Inferior parietal cortex (tissue), 1 donor: ENCODE results near the gene ELP1.
"Not testable (repeated sequence)": the region's sequence is repeated elsewhere in the genome, so short reads cannot be mapped to it uniquely, and the experiment has no call there.

Source experiments
- DNase-seq: peaks from one replicate; pipeline ENCODE4 v3.0.0-alpha.2; 2016; ENCODE audit errors: extremely low spot score

The ELP1 gene, protein sequence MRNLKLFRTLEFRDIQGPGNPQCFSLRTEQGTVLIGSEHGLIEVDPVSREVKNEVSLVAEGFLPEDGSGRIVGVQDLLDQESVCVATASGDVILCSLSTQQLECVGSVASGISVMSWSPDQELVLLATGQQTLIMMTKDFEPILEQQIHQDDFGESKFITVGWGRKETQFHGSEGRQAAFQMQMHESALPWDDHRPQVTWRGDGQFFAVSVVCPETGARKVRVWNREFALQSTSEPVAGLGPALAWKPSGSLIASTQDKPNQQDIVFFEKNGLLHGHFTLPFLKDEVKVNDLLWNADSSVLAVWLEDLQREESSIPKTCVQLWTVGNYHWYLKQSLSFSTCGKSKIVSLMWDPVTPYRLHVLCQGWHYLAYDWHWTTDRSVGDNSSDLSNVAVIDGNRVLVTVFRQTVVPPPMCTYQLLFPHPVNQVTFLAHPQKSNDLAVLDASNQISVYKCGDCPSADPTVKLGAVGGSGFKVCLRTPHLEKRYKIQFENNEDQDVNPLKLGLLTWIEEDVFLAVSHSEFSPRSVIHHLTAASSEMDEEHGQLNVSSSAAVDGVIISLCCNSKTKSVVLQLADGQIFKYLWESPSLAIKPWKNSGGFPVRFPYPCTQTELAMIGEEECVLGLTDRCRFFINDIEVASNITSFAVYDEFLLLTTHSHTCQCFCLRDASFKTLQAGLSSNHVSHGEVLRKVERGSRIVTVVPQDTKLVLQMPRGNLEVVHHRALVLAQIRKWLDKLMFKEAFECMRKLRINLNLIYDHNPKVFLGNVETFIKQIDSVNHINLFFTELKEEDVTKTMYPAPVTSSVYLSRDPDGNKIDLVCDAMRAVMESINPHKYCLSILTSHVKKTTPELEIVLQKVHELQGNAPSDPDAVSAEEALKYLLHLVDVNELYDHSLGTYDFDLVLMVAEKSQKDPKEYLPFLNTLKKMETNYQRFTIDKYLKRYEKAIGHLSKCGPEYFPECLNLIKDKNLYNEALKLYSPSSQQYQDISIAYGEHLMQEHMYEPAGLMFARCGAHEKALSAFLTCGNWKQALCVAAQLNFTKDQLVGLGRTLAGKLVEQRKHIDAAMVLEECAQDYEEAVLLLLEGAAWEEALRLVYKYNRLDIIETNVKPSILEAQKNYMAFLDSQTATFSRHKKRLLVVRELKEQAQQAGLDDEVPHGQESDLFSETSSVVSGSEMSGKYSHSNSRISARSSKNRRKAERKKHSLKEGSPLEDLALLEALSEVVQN (N-terminal part only)

GRCh38 chr9:108933718-108934322 is at the start of gene ELP1:
TSS of gene ELP1 (minus strand) at chr9:108934124. CDS start at chr9:108931146, 2,978 bp downstream.
- DNase-seq, result peak; percentile 91

- DNase-seq, result no peak
These were observed 47.0 kb upstream of the ELP1 start for GRCh38 chr9:108980893-108981292.

- DNase-seq, result no peak
These were observed 44.3 kb upstream of the ELP1 start for GRCh38 chr9:108978205-108978604.

- no peak for DNase-seq
These were observed 40.0 kb upstream of the ELP1 start for GRCh38 chr9:108973895-108974294.

DNA sequence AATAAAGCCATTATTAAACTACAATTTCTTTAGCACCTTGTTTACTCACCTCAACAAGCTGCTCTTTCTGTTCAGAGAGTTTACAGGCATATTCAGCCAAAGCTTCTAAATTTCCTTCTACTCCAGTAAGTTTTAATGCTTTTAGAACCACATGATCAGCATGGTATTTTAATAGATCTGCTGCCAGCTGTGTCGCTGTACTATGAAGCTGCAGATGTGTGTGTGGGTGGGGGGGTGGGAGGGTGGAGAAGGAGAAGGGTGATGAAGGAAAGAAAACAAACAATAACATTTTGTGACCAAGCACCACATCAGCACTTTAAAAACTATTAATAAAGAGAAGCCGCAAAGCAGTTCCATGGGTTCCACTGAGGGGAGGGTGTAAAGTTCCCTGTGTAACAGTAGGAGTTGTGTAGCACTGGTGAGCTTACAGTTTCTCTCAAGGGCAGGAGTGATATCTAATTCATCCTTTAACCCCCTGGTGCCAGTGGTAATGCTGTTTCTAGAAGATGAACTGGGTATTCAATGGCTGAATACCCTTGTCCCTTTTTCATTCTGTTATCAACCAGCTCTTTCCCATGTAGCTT is 38.8 kb upstream of the ELP1 start:
- no peak for DNase-seq

DNA sequence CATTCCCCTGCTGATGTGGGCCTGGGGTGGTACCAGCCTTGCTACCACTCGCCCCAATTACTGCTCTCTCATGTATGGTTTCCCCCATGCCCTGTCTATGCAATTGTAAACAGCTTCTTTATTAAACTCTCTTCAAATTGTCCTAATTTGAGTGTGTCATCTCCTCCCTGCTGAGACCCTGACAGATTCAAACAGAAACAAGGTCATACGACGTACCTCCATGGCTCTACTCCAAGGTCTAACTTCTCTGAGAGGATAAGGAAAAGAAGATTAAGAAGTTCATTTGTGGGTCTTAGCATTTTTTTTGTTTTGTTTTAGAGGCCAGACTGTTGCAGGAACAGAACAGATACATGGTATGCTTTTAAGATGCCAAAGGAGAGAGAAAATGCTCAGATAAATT is 38.3 kb upstream of the ELP1 start:
- no peak for DNase-seq

GRCh38 chr9:108971392-108971791 is 37.5 kb upstream of the ELP1 start:
- DNase-seq, result not testable (repeated sequence)

DNA sequence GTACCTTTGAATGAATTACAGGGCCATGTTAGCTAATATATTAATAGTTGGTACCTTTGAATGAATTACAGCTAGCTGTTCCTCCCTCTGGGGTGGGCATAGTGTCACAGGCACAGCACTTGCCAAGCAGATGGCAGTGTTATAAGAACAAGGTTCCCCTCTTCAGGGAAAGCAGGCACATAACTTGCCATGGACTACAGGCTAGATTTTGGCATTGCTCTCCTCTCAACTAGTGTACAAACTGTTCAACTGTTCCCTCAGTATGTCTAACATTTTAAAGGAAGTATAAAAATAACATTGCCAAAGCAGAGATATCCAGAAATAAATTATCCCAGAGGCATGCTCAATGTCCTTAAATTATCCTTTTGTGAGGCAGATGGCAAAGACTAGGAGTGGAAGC is 34.0 kb upstream of the ELP1 start:
- DNase-seq, result peak; percentile 58

GRCh38 chr9:108963459-108964143 is 29.7 kb upstream of the ELP1 start:
- no peak for DNase-seq

DNA sequence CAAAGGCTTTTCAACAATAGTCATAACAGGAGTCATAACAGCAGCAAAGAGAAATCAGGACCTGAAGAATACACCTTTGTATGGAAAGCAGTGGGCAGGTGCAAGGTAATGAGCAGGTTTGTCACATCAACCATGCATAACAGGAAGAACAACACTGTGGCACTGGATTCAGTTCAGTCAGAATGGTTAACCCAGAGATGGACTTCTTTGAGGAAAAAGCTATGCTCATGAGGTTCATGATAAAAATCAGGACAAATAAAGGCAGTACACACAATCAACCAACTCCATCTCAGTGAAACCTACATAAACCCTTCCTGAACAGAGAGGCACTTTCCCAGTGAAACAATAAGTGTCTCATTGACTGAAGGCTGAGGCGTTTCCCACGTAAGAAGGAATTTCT is 27.2 kb upstream of the ELP1 start:
- no peak for DNase-seq

GRCh38 chr9:108960331-108960730 is 26.4 kb upstream of the ELP1 start:
- no peak for DNase-seq

DNA sequence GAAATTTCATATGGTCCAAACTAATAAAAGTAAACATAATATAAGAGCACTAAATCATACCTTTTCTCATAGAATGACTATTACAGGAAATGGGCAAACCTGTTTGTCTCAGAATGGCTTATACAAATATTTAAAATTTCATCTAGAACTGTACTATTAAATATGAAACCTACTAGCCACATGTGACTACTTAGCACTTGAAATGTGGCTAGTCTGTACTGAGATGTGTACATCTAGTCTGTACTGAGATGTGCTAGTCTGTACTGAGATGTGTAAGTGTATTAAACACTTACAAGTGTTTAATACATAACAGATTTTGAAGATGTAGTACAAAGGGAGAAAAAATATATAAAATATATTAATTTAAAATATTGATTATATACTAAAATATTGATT is 22.7 kb upstream of the ELP1 start:
- no peak for DNase-seq

DNA sequence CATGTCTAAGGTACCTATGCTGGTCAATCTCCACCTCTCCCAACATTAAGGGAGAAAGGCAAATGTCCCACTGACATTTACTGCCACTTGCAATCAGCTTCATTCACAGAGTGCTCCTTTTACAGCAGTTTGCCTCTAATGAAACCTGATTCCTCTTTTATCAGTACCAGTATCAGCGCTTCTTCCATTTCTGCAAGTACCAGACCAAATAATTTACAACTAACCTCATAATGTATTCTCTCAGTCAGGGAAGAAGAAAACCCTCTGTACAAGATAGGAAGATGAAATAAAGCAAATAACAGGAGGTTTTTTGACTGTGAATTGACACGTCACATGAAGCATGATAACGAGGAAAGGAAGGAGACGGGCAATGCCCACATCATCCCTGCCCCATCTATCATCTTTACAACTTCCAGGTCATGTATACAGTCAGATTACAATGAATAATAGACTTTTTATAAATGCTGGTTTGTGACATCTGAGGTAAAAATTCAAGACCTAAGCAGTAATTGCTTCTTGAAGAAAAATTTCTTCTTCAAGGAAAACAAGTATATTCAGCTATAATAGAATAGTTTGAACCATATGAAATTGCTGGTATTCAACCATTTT is 22.2 kb upstream of the ELP1 start:
- no peak for DNase-seq

DNA sequence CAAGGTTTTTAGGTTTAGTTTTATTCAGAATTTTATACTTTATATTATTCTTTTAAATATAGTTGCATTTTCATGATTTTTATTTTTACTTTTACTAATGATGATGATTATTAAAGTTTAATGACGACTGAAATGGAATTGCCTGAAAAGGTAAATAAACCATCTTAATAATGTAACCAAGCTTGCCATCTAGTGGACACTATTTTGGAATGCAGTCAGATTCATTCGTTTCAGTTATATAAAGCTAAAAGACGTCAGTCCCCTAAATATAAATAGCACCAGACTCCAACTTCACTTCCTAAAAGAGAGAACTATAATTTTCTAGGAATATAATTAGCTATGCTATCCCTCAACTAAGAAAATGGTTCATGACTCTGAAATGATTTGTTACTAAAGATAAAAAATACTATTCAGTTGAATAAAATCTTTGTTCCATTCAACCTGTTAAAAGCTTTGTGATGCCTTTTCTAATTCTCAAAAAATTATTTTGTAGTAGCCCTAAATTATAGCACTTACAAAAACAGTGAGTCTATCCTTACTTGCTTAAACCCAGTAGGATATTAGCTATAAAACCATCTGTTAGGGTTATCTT is 20.2 kb upstream of the ELP1 start:
- DNase-seq, result peak; percentile 83

DNA sequence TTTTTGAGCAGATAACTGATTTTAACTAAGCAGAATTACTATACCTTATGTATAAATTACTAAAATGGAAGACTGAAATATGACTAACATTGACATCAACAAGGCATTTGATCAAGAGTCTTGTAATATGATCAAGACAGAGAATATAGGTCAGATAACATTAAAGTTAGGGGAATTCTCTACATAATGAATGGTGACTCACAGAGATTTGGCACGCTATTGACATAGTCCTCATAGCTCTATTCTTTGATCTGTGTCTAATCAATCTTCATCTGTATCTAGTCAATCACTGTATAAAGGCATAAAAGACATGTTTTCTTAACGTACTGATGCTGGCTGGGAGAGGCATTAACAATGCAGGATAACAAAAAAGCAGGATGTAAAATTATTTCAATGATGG is 17.7 kb upstream of the ELP1 start:
- DNase-seq, result no peak

GRCh38 chr9:108950168-108950567 is 16.2 kb upstream of the ELP1 start:
- DNase-seq, result no peak

DNA sequence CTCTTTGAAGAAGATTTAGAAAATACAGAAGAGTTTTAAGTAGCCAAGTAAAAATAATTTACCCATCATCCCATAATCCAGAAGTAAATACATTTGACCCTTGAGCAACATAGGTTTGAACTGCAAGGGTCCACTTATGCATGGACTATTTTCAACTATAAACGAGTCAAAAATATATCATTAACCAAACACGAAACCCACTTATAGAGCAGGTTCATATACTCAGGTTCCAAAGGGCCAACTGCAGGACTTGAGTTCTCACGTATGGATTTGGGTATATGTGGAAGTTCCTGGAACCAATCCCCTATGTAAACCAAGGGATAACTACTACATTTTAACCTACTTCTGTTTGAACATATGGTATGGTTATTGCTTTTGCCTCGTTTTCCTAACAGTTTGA is 6.1 kb upstream of the ELP1 start:
- DNase-seq, result no peak

DNA sequence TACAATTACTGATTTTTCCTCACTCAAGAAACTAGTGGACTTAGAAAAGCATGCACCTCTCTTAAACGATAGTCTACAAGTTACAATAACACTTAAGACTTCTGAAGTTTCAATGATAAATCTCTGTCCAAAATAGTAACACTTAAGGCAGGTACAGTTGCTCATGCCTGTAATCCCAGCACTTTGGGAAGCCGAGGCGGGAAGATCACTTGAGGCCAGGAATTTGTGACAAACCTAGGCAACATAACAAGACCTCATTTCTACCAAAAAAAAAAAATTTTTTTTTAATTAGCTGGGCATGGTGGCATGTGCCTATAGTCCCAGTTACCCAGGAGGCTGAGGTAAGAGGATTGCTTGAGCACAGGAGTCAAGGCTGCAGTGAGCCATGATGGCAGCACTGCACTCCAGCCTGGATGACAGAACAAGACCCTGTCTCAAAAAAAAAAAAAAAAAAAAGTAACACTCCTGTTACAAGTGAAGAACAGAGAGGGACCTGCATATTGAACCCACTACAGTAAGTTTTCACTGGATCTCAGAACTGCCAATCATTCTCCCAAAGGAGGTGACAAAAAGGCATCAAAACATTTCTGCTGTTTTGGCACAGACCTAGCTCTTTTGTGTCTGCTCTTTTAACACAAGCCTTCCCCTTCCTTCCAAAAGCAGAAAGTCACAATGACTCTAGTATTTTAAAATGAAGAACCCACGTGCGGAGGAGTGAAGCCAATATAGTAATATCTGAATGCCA is 3.8 kb upstream of the ELP1 start:
- no peak for DNase-seq

DNA sequence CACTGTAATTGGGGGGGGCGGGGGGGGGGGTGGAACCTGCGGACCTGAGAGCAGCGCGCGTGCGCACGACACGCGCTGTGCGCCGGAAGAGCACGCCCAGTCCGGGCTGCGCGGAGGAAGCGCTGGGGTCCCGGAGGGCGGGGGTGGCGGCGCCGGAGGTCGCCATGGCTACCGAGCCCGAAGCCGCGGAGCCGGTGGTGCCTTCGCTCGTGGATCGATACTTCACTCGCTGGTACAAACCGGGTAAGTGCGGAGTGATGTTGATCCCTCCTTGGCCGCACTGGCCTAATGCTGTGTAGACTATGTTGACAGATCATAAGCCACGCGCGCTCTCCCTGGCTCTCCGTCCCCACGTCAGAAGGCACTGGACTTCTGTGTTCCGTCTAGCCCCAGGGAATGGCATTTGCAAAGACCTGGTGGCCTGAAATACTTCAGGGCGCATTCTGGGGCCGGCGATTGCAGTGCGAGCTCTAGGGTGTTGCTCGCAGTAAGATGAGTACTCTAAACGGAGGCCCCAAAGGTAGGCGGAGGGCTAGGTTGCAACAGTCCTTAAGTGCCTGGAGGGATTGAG is 484 bp upstream of the ELP1 start, which contains the start of gene ABITRAM:
ABITRAM (plus strand) TSS at position 78 of the 571 bp plus-strand sequence; CDS start at position 165, 87 bp downstream.
- DNase-seq, result peak; percentile 86
